Mucosa of descending colon (tissue), 3 donors: ENCODE results near the gene RNASE11. TPM values are rescaled to one million over a fixed set of nuclear protein-coding genes. Genes with fewer than 3 reads are reported as not detected.

ENCODE experiments used
- ATAC-seq: fragments of 200-7000 bp; cut with Tn5 transposase; one replicate; pipeline ENCODE4 v1.9.1; 2020; ENCODE audit warnings: mild to moderate bottlenecking, moderate library complexity
- DNase-seq, 3 donors: peaks; one replicate each; pipeline ENCODE4 v3.0.0-alpha.2; 2020
- H3K36me3 ChIP-seq: fragments of 200-600 bp; one replicate; pipeline ENCODE4 v1.8.0; 2021; ENCODE audit warnings: low read depth, mild to moderate bottlenecking
- H3K4me1 ChIP-seq: fragments of 200-600 bp; one replicate; pipeline ENCODE4 v1.8.0; 2021; ENCODE audit warnings: low read depth, mild to moderate bottlenecking
- H3K4me3 ChIP-seq: fragments of 200-600 bp; one replicate; pipeline ENCODE4 v1.8.0; 2021; ENCODE audit warnings: mild to moderate bottlenecking
- H3K9me3 ChIP-seq: fragments of 200-600 bp; one replicate; pipeline ENCODE4 v1.8.0; 2021; ENCODE audit warnings: mild to moderate bottlenecking
- intact Hi-C, 2 donors: fragments of 100-400 bp; cut with DNase I in 1 of 2; cut with micrococcal nuclease in 1 of 2; formaldehyde crosslinking; loops; one replicate each; pipeline versions ENCODE4 v1.11.0 to v1.11.1; 2022; cut with DNase I, micrococcal nuclease
- total RNA-seq, 3 donors: library from RNA; stranded (reverse); fragmentation: NEBNext Ultra II Directional in 2 of 3; extraction: Animal tissue kit (Norgen Biotek cat#: 25700) in 2 of 3; gene quantifications; one replicate each; pipeline versions ENCODE4 v1.2.1 to v1.2.4, GENCODE V29; 2021 to 2023
- TF ChIP-seq, protein P1 (sequence below): fragments of 200-600 bp; IDR thresholded peaks from one replicate; pipeline ENCODE4 v1.8.0; 2022; ENCODE audit warnings: antibody characterized with exemption, mild to moderate bottlenecking
- donor health status: DM: no; HTN: no; CAD: no; lungs with moderate emphysema.
- donor health status: DM: no; HTN: no; CAD: no.
- donor health status: DM: no; HTN: yes; CAD: no.

Gene RNASE11
- total RNA-seq, 3 donors from 2014 or later = not detected

DNA sequence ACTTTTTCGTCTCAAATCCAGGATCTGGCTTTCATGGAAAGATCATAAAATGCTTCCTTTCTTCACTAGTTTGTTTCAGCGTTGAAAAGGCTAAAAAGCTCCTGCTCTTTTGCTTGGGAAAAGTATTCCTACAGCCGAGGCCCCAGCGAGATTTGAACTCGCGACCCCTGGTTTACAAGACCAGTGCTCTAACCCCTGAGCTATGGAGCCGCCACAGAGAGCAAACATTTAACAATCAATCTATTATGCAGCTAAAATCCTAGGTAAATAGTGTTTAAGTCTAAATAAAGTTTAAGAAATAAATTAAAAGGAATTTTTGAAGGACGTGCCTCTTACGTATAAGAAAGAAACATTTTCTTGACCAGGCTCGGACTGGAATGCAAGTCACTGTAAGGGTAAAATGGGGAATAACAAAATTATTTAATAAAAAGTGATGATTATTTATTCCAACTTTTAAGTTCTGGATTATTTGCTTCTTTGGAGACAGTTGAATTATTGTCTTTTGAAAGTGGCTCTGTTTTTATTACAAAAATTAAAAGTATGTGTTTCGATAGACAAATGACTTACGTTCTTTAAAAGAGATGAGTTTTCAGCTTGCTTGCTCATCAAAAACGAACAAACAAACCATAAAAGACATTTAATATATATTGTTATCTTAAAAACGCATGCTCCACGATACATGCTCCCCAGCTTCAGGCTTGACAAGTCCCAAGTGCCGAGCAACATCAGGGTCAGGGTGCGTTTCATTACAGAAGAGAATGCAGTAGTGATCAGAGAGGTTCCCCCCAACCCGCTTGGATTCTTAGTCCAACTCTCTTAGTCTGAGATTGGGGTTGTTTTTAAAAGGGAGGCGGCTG, 43.5 kb upstream of the RNASE11 start:
- no peaks in the 10 kb centered on the region for H3K36me3 ChIP-seq
- ATAC-seq (peak; percentile 55), DNase-seq (peak in 1 of 3 donors; percentile 54)
- peaks cover 6% of the 10 kb centered on the region for H3K4me1 ChIP-seq
- H3K9me3 ChIP-seq = no peaks in the 10 kb centered on the region
- no peak overlapping the region for H3K4me3 ChIP-seq
- TF ChIP-seq, protein P1, sequence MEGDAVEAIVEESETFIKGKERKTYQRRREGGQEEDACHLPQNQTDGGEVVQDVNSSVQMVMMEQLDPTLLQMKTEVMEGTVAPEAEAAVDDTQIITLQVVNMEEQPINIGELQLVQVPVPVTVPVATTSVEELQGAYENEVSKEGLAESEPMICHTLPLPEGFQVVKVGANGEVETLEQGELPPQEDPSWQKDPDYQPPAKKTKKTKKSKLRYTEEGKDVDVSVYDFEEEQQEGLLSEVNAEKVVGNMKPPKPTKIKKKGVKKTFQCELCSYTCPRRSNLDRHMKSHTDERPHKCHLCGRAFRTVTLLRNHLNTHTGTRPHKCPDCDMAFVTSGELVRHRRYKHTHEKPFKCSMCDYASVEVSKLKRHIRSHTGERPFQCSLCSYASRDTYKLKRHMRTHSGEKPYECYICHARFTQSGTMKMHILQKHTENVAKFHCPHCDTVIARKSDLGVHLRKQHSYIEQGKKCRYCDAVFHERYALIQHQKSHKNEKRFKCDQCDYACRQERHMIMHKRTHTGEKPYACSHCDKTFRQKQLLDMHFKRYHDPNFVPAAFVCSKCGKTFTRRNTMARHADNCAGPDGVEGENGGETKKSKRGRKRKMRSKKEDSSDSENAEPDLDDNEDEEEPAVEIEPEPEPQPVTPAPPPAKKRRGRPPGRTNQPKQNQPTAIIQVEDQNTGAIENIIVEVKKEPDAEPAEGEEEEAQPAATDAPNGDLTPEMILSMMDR = no peak
- intact Hi-C loops = no loop called here

DNA sequence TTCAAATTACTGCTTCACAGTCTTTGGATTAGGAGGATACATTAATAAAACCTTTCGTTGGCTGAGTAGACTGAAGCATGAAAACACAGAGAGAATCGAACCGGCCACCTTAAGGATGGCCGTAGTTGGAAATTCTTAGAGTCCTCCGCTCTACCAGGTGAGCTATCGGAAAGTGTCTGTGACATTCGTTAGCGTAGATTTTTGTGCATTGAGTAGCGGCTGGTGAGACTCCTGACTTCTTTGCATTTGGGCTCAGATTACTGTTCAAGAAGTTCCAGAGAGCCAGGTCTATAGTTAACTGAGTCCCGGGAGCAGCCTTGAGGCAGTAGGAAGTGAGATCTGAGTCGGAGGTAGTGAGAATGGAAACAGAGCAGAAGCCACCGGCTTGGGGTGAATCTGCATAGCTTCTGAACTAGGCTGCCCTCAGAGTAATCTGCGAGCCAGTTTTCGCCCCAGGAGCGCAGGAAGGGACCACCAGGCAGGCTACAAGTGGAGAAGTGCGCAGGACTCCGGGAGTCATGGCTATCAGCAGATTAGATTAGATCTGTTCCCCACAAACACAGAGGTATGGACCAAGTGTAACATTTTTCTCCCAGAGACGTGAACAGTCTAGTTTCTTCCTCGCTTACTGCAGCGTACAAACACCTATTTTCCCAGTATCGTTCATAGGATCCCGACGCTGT, 42.7 kb upstream of the RNASE11 start:
- Histone ChIP-seq H3K9me3 (no peaks in the 10 kb centered on the region), H3K36me3 (no peaks in the 10 kb centered on the region), H3K4me1 (peaks cover 6% of the 10 kb centered on the region), H3K4me3 (no peak overlapping the region)
- ATAC-seq (peak; percentile 52), DNase-seq (peak in 1 of 3 donors; percentile 64)
- intact Hi-C loops = no loop called here
- TF ChIP-seq, protein P1 = no peak

DNA sequence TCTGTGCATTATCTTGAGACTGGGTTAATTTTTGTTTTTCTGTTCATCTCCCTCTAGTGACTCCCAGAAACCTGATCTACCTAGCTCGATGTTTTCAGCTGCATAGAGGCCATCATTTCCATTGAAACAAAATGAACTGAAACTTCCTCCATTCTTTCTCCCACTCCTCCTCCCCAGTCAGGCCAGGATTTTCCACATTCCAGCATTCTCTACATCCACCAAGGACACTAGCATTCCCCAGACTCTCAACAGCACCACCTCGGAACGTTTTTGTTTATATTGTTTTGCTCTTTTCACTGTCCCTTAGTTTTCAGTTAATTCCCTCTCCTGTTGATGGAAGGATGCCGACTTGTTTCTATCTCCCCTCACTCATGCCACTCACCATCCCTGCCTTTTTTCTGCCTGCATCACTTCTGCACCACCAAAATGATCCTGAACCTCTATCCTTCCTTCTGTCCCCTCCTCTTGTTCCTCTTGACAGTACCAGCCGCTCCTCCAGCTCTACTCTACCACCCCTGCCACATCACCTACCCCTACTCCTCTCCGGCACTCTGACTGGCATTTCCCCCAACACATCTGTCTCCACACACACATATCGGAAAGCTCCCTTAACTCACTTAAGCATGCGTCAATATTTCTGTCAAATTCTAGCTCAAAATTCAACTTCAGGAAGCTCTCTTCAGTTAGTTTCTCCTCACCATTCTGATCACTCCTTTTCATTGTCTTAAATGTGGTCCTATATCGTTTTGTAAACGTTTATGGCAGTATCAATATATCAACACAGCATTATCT, 40.5 kb upstream of the RNASE11 start:
- Histone ChIP-seq H3K4me1 (peaks cover 15% of the 10 kb centered on the region), H3K36me3 (no peaks in the 10 kb centered on the region), H3K4me3 (no peak overlapping the region), H3K9me3 (no peaks in the 10 kb centered on the region)
- DNase-seq (no peak), ATAC-seq (no peak)
- intact Hi-C loops = no loop called here
- TF ChIP-seq, protein P1 = no peak

DNA sequence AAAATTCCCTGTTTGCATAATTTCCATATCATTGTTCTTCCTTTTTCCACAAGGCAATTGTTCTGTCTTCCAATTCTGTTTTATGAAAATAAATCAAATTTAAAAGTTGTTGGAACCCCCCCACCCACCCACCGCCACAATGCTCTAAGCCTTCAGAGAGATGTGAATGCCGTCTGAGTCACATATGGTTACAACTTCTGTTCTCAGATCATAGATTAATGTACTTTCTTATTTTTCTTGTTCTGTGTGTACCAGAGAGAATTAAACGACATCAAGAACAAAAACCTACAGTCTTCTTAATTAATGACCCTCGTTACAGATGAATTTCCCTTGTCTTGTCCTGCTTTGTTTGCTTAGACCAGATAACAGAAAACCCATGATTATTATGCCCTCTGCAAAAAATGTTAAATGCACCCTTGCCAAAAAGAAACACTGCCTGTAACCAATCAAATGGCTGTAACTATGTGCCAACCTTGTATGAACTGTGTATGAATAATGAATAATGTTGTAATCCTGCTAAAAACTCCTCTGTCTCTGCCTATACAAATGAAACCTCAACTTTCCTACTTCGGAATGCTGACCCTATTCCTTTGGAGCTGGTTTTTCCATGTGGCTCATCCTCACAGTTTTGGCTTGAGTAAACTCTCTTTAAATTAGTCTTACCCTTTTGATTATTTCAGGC, 39.7 kb upstream of the RNASE11 start:
- DNase-seq (no peak), ATAC-seq (no peak)
- no peaks in the 10 kb centered on the region for H3K36me3 ChIP-seq
- TF ChIP-seq, protein P1 = no peak
- H3K9me3 ChIP-seq = no peaks in the 10 kb centered on the region
- H3K4me1 ChIP-seq = peaks cover 11% of the 10 kb centered on the region
- intact Hi-C loops = no loop called here
- H3K4me3 ChIP-seq = no peak overlapping the region

DNA sequence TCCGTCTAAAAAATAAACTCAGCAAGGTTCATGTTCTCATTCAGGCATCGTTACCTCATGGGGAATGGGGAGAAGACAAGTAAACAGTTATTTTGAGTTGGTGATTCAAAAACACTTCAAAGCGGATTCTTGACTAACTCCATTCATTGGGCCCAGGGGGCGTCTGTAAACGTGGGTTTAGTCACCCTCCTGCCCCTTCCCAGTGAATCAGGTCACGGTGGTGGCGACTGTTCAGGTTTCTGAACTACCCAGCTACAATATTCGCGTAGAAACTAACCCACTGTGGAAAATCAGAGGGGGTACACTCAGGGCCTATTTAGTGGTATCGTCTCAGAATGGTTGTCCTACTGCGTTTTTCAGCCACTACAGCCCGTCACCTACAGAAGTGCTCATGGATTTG, 38.5 kb upstream of the RNASE11 start:
- DNase-seq (no peak), ATAC-seq (no peak)
- TF ChIP-seq, protein P1 = no peak
- intact Hi-C loops = no loop called here
- Histone ChIP-seq H3K4me1 (peaks cover 9% of the 10 kb centered on the region), H3K36me3 (no peaks in the 10 kb centered on the region), H3K4me3 (no peak overlapping the region), H3K9me3 (no peaks in the 10 kb centered on the region)
